GM21447 (cell line): ENCODE measurements around the gene PTMA.
A peak's percentile ranks its signal among the peaks of the same experiment; 100 is the strongest.
"Not testable (repeated sequence)": the region's sequence is repeated elsewhere in the genome, so short reads cannot be mapped to it uniquely, and the experiment has no call there.

Source experiments
- ATAC-seq: cut with Tn5 transposase; IDR thresholded peaks from one replicate; pipeline ENCODE4 v1.9.1; 2021; ENCODE audit not compliant: unreplicated experiment

Gene PTMA

GRCh38 chr2:231714639-231715498 lies 6.5 kb downstream of the PTMA start:
- no peak for ATAC-seq

- no peak for ATAC-seq
Measured at GRCh38 chr2:231715499-231715837, 7.1 kb downstream of the PTMA start.

- ATAC-seq: no peak
Measured at GRCh38 chr2:231715988-231716616, 7.8 kb downstream of the PTMA start.

- ATAC-seq: no peak
Measured at GRCh38 chr2:231716666-231717280, 8.4 kb downstream of the PTMA start.

GRCh38 chr2:231717281-231718171 lies 9.2 kb downstream of the PTMA start:
- peak; percentile 27 for ATAC-seq

- ATAC-seq: no peak
Measured at GRCh38 chr2:231718799-231719198, 10.5 kb downstream of the PTMA start.

- ATAC-seq: no peak
Measured at GRCh38 chr2:231720292-231720986, 12.1 kb downstream of the PTMA start.

GRCh38 chr2:231720987-231721966 lies 13.0 kb downstream of the PTMA start:
- ATAC-seq: peak; percentile 67

- ATAC-seq: no peak
Measured at GRCh38 chr2:231722721-231723307, 14.5 kb downstream of the PTMA start.

- ATAC-seq: no peak
Measured at GRCh38 chr2:231725476-231725875, 17.2 kb downstream of the PTMA start.

- ATAC-seq: no peak
Measured at GRCh38 chr2:231726276-231726675, 18.0 kb downstream of the PTMA start.

GRCh38 chr2:231727621-231728020 lies 19.3 kb downstream of the PTMA start:
- ATAC-seq: no peak

GRCh38 chr2:231732604-231733003 lies 24.3 kb downstream of the PTMA start:
- no peak for ATAC-seq

GRCh38 chr2:231737761-231738160 lies 29.4 kb downstream of the PTMA start:
- no peak for ATAC-seq

- no peak for ATAC-seq
Measured at GRCh38 chr2:231743376-231744116, 35.2 kb downstream of the PTMA start.

GRCh38 chr2:231745303-231746038 lies 37.1 kb downstream of the PTMA start:
- ATAC-seq: no peak

- not testable (repeated sequence) for ATAC-seq
Measured at GRCh38 chr2:231748153-231748896, 40.0 kb downstream of the PTMA start.
